H1 (cell line): ENCODE results near the gene PLP2. TPM values are rescaled to one million over a fixed set of nuclear protein-coding genes. Genes with fewer than 3 reads are reported as not detected.
A peak's percentile ranks its signal among the peaks of the same experiment; 100 is the strongest.

ENCODE experiments used
- CTCF ChIA-PET: fragments of 300-600 bp; sonication (Branson Sonifier 250); formaldehyde crosslinking; loops from one replicate; lab custom pipeline; 2021; ENCODE audit not compliant: partially characterized antibody; lab: Charles Lee
- POLR2A ChIA-PET: fragments of 300-600 bp; sonication (Branson Sonifier 250); formaldehyde crosslinking; loops from one replicate; lab custom pipeline; 2021; ENCODE audit warnings: inconsistent platforms; ENCODE audit not compliant: partially characterized antibody; lab: Charles Lee
- DNase-seq, 2 experiments: peaks; one replicate each; pipeline versions ENCODE4 v3.0.0 to v3.0.0-alpha.2; 2010 to 2022; ENCODE audit warnings: low spot score in 2 of 2, low read depth in 1 of 2, mixed read lengths in 1 of 2
- FAIRE-seq: peaks from 2 replicates; lab custom pipeline; 2011; peaks lifted over from hg19 to GRCh38; lab: Jason Lieb, UNC
- H2AFZ ChIP-seq: 2 replicates; pipeline ENCODE4 v1.8.1; 2012; ENCODE audit warnings: low read length, inconsistent platforms
- H2AK5ac ChIP-seq: 2 replicates; pipeline ENCODE4 v1.6.1; 2013; ENCODE audit warnings: low read depth, low read length
- H2BK120ac ChIP-seq: replicated peaks from 2 replicates; pipeline ENCODE3; 2013; ENCODE audit warnings: low read depth, low read length, inconsistent platforms
- H2BK12ac ChIP-seq: 2 replicates; pipeline ENCODE4 v1.6.1; 2013; ENCODE audit warnings: low read depth, low read length
- H2BK15ac ChIP-seq: 2 replicates; pipeline ENCODE4 v1.6.1; 2013; ENCODE audit warnings: low read length
- H2BK20ac ChIP-seq: 2 replicates; pipeline ENCODE4 v1.6.1; 2013; ENCODE audit warnings: low read length
- H2BK5ac ChIP-seq: 2 replicates; pipeline ENCODE4 v1.6.1; 2013; ENCODE audit warnings: low read depth, low read length
- H3K14ac ChIP-seq: 2 replicates; pipeline ENCODE4 v1.6.1; 2013; ENCODE audit warnings: inconsistent platforms; ENCODE audit not compliant: insufficient read length
- H3K18ac ChIP-seq: 2 replicates; pipeline ENCODE4 v1.6.1; 2013; ENCODE audit warnings: low read length; ENCODE audit errors: extremely low read depth
- H3K23ac ChIP-seq: 2 replicates; pipeline ENCODE4 v1.6.1; 2013; ENCODE audit warnings: inconsistent platforms; ENCODE audit not compliant: insufficient read length
- H3K23me2 ChIP-seq: 2 replicates; pipeline ENCODE4 v1.6.1; 2013; ENCODE audit warnings: low read depth, low read length
- H3K27ac ChIP-seq: 2 replicates; pipeline ENCODE4 v1.6.1; 2011; ENCODE audit warnings: low read depth, low read length, inconsistent platforms
- H3K27me3 ChIP-seq, 4 experiments: replicated peaks in 1 of 4; 1 replicate in 1 of 4; 2 replicates in 3 of 4; pipeline versions ENCODE4 v1.6.1 to v1.8.1; 2011 to 2013; ENCODE audit warnings: low read length in 3 of 4, mild to moderate bottlenecking in 3 of 4, inconsistent platforms in 2 of 4, mixed read lengths in 2 of 4, moderate library complexity in 1 of 4; ENCODE audit not compliant: control insufficient read depth in 3 of 4, insufficient read depth in 3 of 4; ENCODE audit errors: extremely low read depth in 1 of 4
- H3K36me3 ChIP-seq, 4 experiments: 2 replicates each; pipeline versions ENCODE4 v1.6.1 to v1.8.1; 2011 to 2013; ENCODE audit warnings: mild to moderate bottlenecking in 4 of 4, low read length in 3 of 4, moderate library complexity in 2 of 4, control low read depth in 1 of 4, inconsistent platforms in 1 of 4; ENCODE audit not compliant: insufficient read depth in 4 of 4, control insufficient read depth in 2 of 4
- H3K4ac ChIP-seq: replicated peaks from 2 replicates; pipeline ENCODE3; 2013; ENCODE audit warnings: low read length, low read depth, mixed read lengths, inconsistent platforms; ENCODE audit not compliant: insufficient read length
- H3K4me1 ChIP-seq, 4 experiments: replicated peaks in 1 of 4; 1 replicate in 1 of 4; 2 replicates in 3 of 4; pipeline versions ENCODE4 v1.6.1 to v1.8.1; 2011 to 2013; ENCODE audit warnings: low read length in 3 of 4, inconsistent platforms in 2 of 4, mixed read lengths in 1 of 4; ENCODE audit not compliant: insufficient read depth in 4 of 4, control insufficient read depth in 3 of 4
- H3K4me2 ChIP-seq, 2 experiments: 2 replicates each; pipeline versions ENCODE4 v1.6.1 to v1.8.1; 2011 to 2013; ENCODE audit warnings: low read depth in 2 of 2, low read length in 2 of 2, control low read depth in 1 of 2, inconsistent platforms in 1 of 2, mild to moderate bottlenecking in 1 of 2; ENCODE audit not compliant: insufficient read depth in 1 of 2
- H3K4me3 ChIP-seq, 4 experiments: fragments of 200-600, 300-600 bp in 1 of 4; sonication (generic), shearing (Covaris generic), sonication (Bioruptor Twin) in 1 of 4; 2 replicates each; pipeline versions ENCODE4 v1.5.1 to v1.8.1; 2011 to 2016; ENCODE audit warnings: low read length in 4 of 4, low read depth in 3 of 4, control low read depth in 2 of 4, inconsistent platforms in 2 of 4, mild to moderate bottlenecking in 2 of 4, mixed read lengths in 1 of 4, moderate library complexity in 1 of 4; ENCODE audit not compliant: insufficient read depth in 2 of 4; ENCODE audit errors: extremely low read depth in 1 of 4
- H3K56ac ChIP-seq: replicated peaks from 2 replicates; pipeline ENCODE3; 2013; ENCODE audit warnings: low read depth, mild to moderate bottlenecking, mixed read lengths, low read length, inconsistent platforms; ENCODE audit not compliant: insufficient read length
- H3K79me1 ChIP-seq: 2 replicates; pipeline ENCODE4 v1.6.1; 2013; ENCODE audit warnings: low read depth, low read length, control low read depth
- H3K79me2 ChIP-seq, 2 experiments: 2 replicates each; pipeline versions ENCODE4 v1.6.1 to v1.8.1; 2012 to 2013; ENCODE audit warnings: low read length in 2 of 2, mild to moderate bottlenecking in 2 of 2, inconsistent platforms in 1 of 2; ENCODE audit not compliant: insufficient read depth in 2 of 2, control insufficient read depth in 1 of 2
- H3K9ac ChIP-seq, 4 experiments: replicated peaks in 1 of 4; 1 replicate in 1 of 4; 2 replicates in 3 of 4; pipeline versions ENCODE4 v1.6.1 to v1.8.1; 2011 to 2013; ENCODE audit warnings: low read depth in 3 of 4, low read length in 3 of 4, control low read depth in 2 of 4, mild to moderate bottlenecking in 2 of 4, moderate library complexity in 2 of 4, inconsistent platforms in 1 of 4; ENCODE audit errors: extremely low read depth in 1 of 4
- H3K9me3 ChIP-seq, 2 experiments: 2 replicates each; pipeline versions ENCODE4 v1.6.1 to v1.8.1; 2012 to 2013; ENCODE audit warnings: mild to moderate bottlenecking in 2 of 2, moderate library complexity in 2 of 2, control low read depth in 1 of 2, inconsistent platforms in 1 of 2, low read depth in 1 of 2, low read length in 1 of 2, mixed read lengths in 1 of 2; ENCODE audit not compliant: insufficient read depth in 2 of 2
- H4K20me1 ChIP-seq, 2 experiments: replicated peaks in 1 of 2; 2 replicates each; pipeline versions ENCODE3 to v1.8.1; 2011 to 2013; ENCODE audit warnings: inconsistent platforms in 2 of 2, low read length in 2 of 2, mild to moderate bottlenecking in 1 of 2; ENCODE audit not compliant: insufficient read depth in 2 of 2, control insufficient read depth in 1 of 2
- H4K5ac ChIP-seq: 2 replicates; pipeline ENCODE4 v1.6.1; 2013; ENCODE audit warnings: low read length, low read depth, mixed read lengths, inconsistent platforms; ENCODE audit not compliant: insufficient read length
- H4K8ac ChIP-seq: 2 replicates; pipeline ENCODE4 v1.8.0; 2013; ENCODE audit warnings: mild to moderate bottlenecking, moderate library complexity, low read length, inconsistent platforms; ENCODE audit not compliant: insufficient read depth; ENCODE audit errors: extremely low read depth
- H4K91ac ChIP-seq: replicated peaks from 2 replicates; pipeline ENCODE3; 2013; ENCODE audit warnings: low read length, mixed read lengths, inconsistent platforms; ENCODE audit not compliant: insufficient read length
- GABPA ChIP-seq: IDR thresholded peaks from 2 replicates; pipeline ENCODE4 v1.6.1; 2011; ENCODE audit warnings: mild to moderate bottlenecking, low read length, moderate library complexity, borderline replicate concordance; ENCODE audit not compliant: insufficient read depth
- NANOG ChIP-seq: IDR thresholded peaks from 2 replicates; pipeline ENCODE4 v1.6.1; 2011; ENCODE audit warnings: low read length, low read depth, mild to moderate bottlenecking, inconsistent platforms; ENCODE audit not compliant: insufficient read depth, poor library complexity, severe bottlenecking
- NRF1 ChIP-seq: IDR thresholded peaks from 2 replicates; pipeline ENCODE4 v1.6.1; 2011; ENCODE audit warnings: mild to moderate bottlenecking, low read depth, low read length, improper control_type of control experiment
- POLR2A ChIP-seq, 2 experiments: IDR thresholded peaks; 1 replicate in 1 of 2; 2 replicates in 1 of 2; pipeline ENCODE4 v1.6.1; 2011; ENCODE audit warnings: low read depth in 2 of 2, low read length in 2 of 2, mild to moderate bottlenecking in 2 of 2; ENCODE audit errors: control extremely low read depth in 1 of 2
- TAF7 ChIP-seq: optimal IDR thresholded peaks from 2 replicates; pipeline ENCODE3; 2011; ENCODE audit warnings: low read depth, mild to moderate bottlenecking, inconsistent platforms, low read length, moderate library complexity, borderline replicate concordance
- TCF12 ChIP-seq: IDR thresholded peaks from 2 replicates; pipeline ENCODE4 v1.6.1; 2011; ENCODE audit warnings: low read depth, mild to moderate bottlenecking, low read length
- YY1 ChIP-seq: IDR thresholded peaks from 2 replicates; pipeline ENCODE4 v1.6.1; 2011; ENCODE audit warnings: low read depth, mild to moderate bottlenecking, low read length
- ZNF274 ChIP-seq: IDR thresholded peaks from 2 replicates; pipeline ENCODE4 v1.7.0; 2012; ENCODE audit warnings: low read length, borderline replicate concordance; ENCODE audit errors: extremely low read depth
- WGBS, 2 experiments: shearing (Covaris generic) in 1 of 2; methylation state at CpG; one replicate each; pipeline versions ENCODE4 v1.1.6 to v1.1.7; 2013 to 2015; ENCODE audit warnings: low lambda C conversion rate in 2 of 2, mixed read lengths in 2 of 2, inconsistent platforms in 1 of 2, low coverage in 1 of 2, missing lambda C conversion rate in 1 of 2; ENCODE audit not compliant: insufficient replicate concordance in 2 of 2, insufficient coverage in 1 of 2, insufficient read length in 1 of 2; ENCODE audit errors: extremely low coverage in 1 of 2, missing lambda C conversion rate in 1 of 2; 5-methylcytosine and 5-hydroxymethylcytosine counted together
- polyA plus RNA-seq, 7 experiments: library from polyadenylated mRNA; depleted of rRNA in 3 of 7; stranded (reverse) in 5 of 7; unstranded in 2 of 7; fragments of >200 nt in 5 of 7; fragments of 200-250 nt in 2 of 7; gene quantifications; 1 replicate in 5 of 7; 2 replicates in 1 of 7; 4 replicates in 1 of 7; pipeline versions ENCODE4 v1.2.1 to v1.2.3, GENCODE V29; 2011 to 2013; ENCODE audit warnings: missing spikeins in 2 of 7, mixed read lengths in 2 of 7
- total RNA-seq: library from RNA; stranded (reverse); fragmentation: NEBNext Ultra II Directional; extraction: Animal tissue kit (Norgen Biotek cat#: 25700); gene quantifications from 2 replicates; pipeline ENCODE4 v1.2.1, GENCODE V29; 2021

The PLP2 gene
- total and polyA plus RNA-seq, 2 of the 8 experiments (the other 6 are each of a cell fraction or from before 2014, with no cell fraction given): 10.3 to 23.4 TPM

GRCh38 chrX:49199315-49199595, 27.6 kb downstream of the PLP2 start:
- no peak for FAIRE-seq
- POLR2A ChIA-PET: no interaction called here
- Histone ChIP-seq H3K27ac (no peak overlapping the region), H2BK15ac (no peak overlapping the region), H3K23me2 (peaks cover 5% of the 10 kb centered on the region; the same call in 1 of the 2 replicates), H3K79me2 (no peaks in the 10 kb centered on the region), H2BK20ac (no peak overlapping the region), H4K5ac (no peak overlapping the region), H3K9me3 (no peaks in the 10 kb centered on the region), H3K36me3 (no peaks in the 10 kb centered on the region), H3K9ac (no peak overlapping the region), H3K4me2 (peak overlapping the region; percentile 70 to 84), H3K27me3 (no peaks in the 10 kb centered on the region), H4K91ac (no peak overlapping the region), H3K79me1 (no peaks in the 10 kb centered on the region), H3K18ac (no peak overlapping the region), H3K56ac (no peak overlapping the region), H2BK5ac (no peak overlapping the region), H4K20me1 (no peaks in the 10 kb centered on the region), H4K8ac (no peak overlapping the region), H3K4me3 (peak overlapping the region; percentile 37 to 67 (median 42)), H2AFZ (no peak overlapping the region), H2BK12ac (no peak overlapping the region), H2AK5ac (no peak overlapping the region), H3K14ac (no peak overlapping the region), H3K23ac (no peak overlapping the region), H3K4ac (no peak overlapping the region), H3K4me1 (peaks cover 0 to 11% (median 4%) of the 10 kb centered on the region in 4 experiments; a peak in 5 of 7 replicates), H2BK120ac (no peak overlapping the region)
- CTCF ChIA-PET: no interaction called here
- TF ChIP-seq GABPA (no peak), YY1 (no peak), ZNF274 (no peak), NANOG (no peak), NRF1 (no peak), TCF12 (no peak), TAF7 (no peak), POLR2A (IDR thresholded peaks at IDR 0.05; ENCODE audit: control extremely low read depth in 1 of 2, low read depth in 2 of 2, low read length in 2 of 2) (no peak)
- no peak for DNase-seq
- no CpG with 5 or more reads among the region's 11 CpGs for WGBS, 2 experiments
